Hypothalamus (tissue), 51 donors: ENCODE data around the gene RAX.

Source experiments
- DNase-seq, 51 donors: peaks; one replicate each; lab custom pipeline; 2025; lab: John Stamatoyannopoulos, UW

Gene RAX

DNA sequence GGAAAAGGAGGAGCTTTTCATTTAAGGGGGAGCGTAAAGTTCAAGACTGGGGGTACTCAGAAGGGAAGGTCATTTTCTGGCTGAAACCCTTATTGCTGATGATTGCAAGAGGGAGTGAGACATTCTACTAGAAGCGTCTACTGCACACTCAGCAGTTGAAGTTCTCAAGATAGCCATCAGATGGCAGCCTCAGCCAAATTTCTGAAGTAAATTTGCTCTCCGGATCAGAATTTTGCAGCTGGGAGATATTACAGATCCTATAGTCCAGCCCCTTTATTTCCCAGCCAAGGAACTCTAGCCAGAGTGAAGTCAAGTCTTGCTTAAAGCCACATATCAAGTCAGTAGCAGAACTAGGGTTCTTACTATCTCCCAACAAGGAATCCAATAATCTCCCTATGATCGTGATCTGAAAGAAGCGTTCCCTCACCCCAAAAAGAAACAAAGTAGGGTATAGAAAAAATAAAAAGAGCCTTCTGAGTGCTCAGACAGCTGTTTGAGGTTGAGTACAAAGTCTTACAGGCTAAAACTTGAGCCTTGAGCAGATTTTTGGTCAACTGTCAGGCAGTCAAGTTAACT, 24.0 kb downstream of the RAX start:
- DNase-seq, result peak in 26 of 51 donors; percentile 2 to 62 (median 25)

DNA sequence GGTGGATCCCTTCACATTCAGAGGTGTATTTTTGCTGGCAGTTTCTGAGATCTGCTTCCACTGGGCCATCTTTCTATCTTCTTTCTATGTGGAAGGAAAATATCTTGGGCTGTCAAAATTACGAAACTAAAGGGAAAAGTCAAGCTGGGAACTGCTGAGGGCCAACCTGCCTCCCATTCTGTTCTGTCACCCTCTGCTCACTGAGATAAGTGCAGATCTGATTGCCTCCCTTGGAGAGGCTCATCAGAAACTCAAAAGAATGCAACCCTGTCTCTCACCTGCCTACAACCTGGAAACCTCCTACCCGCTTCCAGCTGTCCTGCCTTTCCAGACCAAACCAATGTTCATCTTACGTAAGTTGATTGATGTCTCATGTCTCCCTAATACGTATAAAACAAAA, 26.5 kb downstream of the RAX start:
- no peak for DNase-seq

DNA sequence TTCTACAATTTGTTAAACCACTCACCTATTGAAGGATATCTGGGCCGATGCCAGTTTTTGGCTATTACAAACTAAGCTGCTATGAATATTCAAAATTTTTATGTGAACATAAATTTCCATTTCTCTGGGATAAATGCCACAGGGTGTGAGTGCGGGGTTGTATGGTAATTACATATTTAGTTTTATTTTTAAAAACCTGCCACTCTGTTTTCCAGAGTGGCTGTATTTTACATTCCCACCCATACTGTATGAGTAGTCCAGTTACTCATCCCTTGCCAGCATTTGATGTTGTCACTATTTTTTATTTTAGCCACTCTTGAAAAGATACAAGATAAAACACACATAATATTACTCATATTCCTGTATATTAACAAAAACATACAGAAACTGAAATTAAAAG, 30.3 kb downstream of the RAX start:
- DNase-seq, result no peak

- no peak for DNase-seq
Observed at GRCh38 chr18:59239642-59240041, 33.6 kb downstream of the RAX start.

DNA sequence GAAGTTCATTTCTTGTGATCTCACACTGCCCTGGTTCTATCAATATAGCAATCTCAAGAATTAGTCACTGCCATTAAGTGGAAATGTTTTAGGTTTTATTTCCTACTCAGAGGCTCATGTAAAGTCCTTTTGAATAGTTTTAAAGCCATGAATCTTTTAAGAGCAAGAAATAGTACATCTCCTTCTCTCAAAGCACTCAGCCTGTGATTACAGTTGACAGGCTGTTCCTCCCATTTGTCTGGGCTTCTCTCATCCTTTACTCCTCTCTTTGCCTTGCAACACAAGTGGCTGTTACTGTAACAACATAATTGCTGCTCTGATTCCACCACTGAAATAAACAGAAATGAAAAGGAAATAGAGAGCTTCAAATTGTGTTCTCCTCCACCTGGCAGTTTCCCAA, 34.9 kb downstream of the RAX start:
- DNase-seq, result no peak

DNA sequence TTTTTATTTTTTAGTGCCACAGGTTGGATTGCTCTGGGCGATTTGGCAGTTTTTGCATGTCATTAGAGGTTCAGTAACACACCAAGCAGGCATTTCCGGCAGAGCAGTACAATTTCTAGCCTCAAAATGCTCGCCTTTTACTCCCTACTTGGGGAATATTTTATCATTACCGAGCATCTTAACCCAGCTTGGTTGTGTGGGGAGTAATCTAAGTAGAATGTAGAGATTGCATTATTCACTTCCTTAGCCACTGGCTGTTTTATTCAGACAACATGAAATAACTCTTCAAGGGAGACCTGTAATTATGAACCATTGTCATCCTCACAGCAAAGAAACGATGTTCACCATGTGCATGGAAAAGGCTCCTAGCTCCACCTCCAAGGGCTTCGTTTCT, 40.2 kb downstream of the RAX start:
- no peak for DNase-seq

DNA sequence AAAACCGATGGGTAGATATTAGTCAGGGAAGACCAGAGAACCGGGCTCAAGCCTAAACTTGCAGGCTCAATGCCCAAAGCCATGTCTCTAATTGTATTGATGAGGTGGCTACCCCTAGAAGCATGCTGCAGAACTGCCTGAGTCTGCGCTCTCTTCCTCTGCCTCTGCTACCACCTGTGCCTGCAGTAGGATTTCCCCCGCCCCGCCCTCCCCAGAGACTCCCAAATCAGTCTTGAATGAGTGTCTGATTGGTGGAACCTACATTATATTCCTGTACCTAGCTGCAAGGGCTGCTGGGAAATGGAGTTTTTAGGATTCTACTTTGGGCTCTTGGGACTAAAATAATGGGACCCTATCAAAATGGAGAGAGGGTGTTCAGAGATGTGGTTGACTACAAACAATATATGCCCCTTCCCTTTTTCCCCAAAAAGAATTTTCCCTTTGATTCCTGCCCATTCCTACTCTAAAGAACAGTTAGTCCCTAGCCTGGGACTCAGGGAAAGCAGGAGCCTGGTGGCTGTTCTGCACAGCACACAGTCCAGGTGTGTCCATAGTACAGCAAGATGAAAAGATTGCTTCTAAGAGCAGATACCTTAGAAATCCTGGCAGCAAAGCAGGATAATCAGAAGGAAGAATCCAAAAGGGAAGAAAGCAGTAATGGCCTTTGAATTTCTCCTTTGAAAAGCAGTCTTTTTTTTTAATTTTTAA, 40.8 kb downstream of the RAX start:
- no peak for DNase-seq

DNA sequence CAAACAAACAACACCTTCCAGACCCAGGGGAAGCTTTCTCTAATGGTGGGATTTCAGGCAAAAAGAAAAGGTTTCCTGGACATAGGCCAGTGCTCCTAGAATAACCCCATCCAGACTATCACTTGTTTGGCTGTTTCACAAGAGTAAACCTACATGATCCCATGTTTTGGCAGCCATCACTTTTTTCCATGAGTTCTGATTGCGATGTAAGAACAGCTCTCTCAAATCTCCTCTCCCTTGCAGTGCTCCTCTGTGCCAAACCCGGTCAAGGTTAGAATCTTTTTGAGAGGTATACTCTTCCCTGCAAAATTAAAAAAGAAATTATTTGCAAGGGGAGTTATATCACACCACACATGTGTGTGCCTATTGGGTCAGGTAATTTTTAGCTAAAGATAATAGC, 41.4 kb downstream of the RAX start:
- no peak for DNase-seq

DNA sequence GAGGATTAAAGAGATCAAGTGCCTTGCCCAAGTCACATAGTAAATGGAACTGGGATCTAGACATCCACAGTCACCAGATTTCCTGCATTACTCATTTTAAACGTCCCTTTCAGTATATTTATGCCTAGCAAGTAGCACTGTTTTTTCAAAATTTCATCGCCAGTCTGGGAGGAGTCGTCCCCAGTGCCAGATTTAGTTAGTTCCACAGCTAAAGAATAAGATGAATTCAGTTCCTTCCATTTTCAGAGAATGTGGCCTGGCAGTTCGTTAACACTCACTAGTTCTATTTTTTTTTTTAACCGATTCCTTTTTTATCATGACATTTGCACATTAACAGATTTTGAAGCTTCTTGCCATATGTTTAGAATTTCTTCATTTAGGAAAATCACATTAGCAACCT, 42.1 kb downstream of the RAX start:
- DNase-seq, result no peak

- peak in 1 of 51 donors; percentile 6 for DNase-seq
Observed at GRCh38 chr18:59229701-59230443, 43.4 kb downstream of the RAX start.

DNA sequence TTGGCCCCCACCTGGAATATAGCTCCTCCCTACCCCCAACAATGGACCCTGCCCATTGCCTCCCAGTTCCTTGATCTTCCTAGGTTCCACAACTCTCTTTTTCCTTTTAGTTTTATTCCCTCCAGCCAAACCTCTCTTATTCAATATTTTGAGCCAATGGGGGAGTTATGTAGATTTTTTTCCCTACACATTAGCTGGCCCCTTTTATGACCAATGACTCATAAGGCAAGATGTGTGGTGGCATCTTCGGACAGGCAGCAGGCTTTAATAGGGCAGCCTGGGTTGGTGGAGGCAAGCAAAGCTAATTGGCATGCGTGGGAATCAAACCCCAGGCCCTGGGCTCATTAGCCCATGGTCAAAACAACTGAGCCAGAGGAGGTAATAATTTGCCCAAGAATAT, 44.1 kb downstream of the RAX start:
- DNase-seq, result no peak

- DNase-seq, result no peak
Observed at GRCh38 chr18:59228351-59228750, 44.9 kb downstream of the RAX start.

DNA sequence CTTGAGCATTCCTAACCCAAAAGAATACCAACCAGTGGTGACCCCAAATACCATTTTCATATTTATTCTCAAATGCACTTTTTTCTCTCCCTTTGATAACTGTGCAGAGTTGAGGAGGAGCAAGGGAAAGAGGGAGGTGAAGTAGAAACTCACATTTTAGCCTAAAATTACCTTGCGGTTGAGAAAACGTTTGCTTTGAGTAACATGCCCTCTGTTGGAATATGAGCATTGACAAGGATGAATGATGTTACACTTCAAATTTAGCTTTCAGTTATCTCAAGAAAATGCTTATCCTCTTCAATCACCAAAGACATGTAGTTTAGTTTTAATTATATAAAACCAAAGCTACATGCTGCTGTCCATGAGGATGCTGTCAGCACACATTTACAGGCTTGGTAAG, 50.9 kb downstream of the RAX start:
- DNase-seq, result no peak

DNA sequence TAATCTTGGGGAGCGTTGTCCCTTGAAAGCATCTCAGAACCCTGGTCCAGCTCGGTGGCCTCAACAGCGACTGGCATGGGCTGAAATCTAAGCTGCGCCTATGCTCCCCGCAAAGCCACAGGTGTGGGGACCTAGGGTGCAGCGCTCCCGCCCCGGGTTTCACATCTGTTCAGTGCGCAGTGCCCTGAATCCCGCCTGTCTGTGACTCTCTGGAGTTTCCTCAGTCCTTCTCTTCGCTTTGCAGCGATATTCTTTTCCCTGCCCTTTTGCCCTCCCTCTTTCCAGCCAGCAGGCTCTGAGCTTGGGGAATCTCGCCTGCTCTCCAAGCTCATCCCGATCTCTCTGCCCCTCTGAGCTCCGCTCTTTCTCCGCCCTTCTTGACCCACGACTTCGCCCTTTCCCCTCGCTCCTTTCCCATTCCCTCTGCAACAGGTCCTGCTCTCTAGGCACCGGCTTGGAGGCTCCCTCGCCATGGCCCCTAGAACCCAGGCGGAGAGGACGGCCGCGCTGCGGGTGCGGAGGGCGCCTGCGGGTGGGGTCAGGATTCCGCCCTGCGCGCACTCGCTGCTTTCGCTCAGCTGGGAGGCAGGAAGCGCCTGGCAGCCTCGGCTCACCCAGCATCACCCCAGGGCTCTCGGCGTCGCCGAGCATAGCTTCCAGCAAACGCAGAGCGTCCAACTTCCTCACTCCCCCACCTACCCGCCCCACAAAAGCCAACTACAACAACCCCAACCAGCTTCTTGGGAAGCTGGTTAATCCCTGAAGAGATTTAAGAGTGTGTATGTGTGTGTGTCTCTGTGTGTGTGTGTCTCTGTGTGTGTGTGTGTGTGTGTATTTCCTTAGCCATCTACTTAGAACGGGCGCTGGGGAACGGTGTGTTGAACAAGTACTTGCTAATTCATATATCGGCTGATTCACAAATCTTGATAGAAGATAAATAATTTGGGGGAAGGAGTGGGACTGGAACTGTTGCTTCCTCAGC, 52.2 kb downstream of the RAX start:
- DNase-seq, result no peak

- peak in 1 of 51 donors; percentile 4 for DNase-seq
Observed at GRCh38 chr18:59220164-59220783, 53.0 kb downstream of the RAX start.

- no peak for DNase-seq
Observed at GRCh38 chr18:59219672-59220163, 53.5 kb downstream of the RAX start, which contains the start of gene GRP. GRP (plus strand) TSS chr18:59220158; CDS start chr18:59220266, 108 bp downstream.

- DNase-seq, result no peak
Observed at GRCh38 chr18:59218018-59218417, 55.2 kb downstream of the RAX start.
